OCI-LY7 (cell line): ENCODE data around the gene FOLR2.

Experiments
- EZH2phosphoT487 ChIP-seq: fragments of 200-600 bp; sonication (generic); IDR thresholded peaks from 2 replicates; pipeline ENCODE4 v1.6.1; 2018; ENCODE audit warnings: low read depth, borderline replicate concordance, mild to moderate bottlenecking, mixed run types, antibody characterized with exemption, low read length, moderate library complexity, mixed read lengths
- TF ChIP-seq, protein P1 (sequence below): fragments of 200-600 bp; sonication (generic); conservative IDR thresholded peaks from 2 replicates; pipeline ENCODE4 v1.5.1; 2014; ENCODE audit warnings: mild to moderate bottlenecking, antibody characterized with exemption, low read length, moderate library complexity, mixed read lengths

DNA sequence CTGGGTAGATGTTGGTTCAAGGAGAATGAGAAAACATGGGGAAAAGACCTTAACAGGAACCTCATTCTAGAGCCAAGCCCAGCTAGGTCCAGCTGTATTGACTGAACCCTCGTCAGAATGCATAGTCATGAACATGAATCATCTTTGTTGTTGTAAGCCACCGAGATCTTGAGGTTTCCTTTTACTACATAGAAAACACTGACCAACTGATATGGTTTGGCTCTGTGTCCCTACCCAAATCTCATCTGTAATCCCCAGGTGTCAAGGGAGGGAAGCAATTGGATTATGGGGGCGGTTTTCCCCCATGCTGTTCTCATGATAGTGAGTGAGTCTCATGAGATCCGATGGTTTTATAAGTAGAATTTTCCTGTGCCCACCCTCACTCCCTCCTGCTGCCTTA lies 46.8 kb downstream of the FOLR2 start:
- TF ChIP-seq, protein P1, sequence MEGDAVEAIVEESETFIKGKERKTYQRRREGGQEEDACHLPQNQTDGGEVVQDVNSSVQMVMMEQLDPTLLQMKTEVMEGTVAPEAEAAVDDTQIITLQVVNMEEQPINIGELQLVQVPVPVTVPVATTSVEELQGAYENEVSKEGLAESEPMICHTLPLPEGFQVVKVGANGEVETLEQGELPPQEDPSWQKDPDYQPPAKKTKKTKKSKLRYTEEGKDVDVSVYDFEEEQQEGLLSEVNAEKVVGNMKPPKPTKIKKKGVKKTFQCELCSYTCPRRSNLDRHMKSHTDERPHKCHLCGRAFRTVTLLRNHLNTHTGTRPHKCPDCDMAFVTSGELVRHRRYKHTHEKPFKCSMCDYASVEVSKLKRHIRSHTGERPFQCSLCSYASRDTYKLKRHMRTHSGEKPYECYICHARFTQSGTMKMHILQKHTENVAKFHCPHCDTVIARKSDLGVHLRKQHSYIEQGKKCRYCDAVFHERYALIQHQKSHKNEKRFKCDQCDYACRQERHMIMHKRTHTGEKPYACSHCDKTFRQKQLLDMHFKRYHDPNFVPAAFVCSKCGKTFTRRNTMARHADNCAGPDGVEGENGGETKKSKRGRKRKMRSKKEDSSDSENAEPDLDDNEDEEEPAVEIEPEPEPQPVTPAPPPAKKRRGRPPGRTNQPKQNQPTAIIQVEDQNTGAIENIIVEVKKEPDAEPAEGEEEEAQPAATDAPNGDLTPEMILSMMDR = no peak
- no peak for TF ChIP-seq EZH2phosphoT487
